HUES48 (cell line): ENCODE measurements around the gene CYSRT1.
A peak's percentile ranks its signal among the peaks of the same experiment; 100 is the strongest.
"Not testable (repeated sequence)": the region's sequence is repeated elsewhere in the genome, so short reads cannot be mapped to it uniquely, and the experiment has no call there.

ENCODE experiments used
- H3K27ac ChIP-seq: one replicate; pipeline ENCODE4 v1.7.0; 2013; ENCODE audit warnings: low read depth, low read length, inconsistent platforms
- H3K27me3 ChIP-seq: 2 replicates; pipeline ENCODE4 v1.6.1; 2013; ENCODE audit warnings: mild to moderate bottlenecking, low read length; ENCODE audit not compliant: control insufficient read depth, insufficient read depth
- H3K36me3 ChIP-seq: 2 replicates; pipeline ENCODE4 v1.6.1; 2013; ENCODE audit warnings: low read length; ENCODE audit not compliant: control insufficient read depth, insufficient read depth
- H3K4me1 ChIP-seq: 2 replicates; pipeline ENCODE4 v1.6.1; 2013; ENCODE audit warnings: mild to moderate bottlenecking, low read length; ENCODE audit not compliant: control insufficient read depth, insufficient read depth
- H3K4me3 ChIP-seq: 2 replicates; pipeline ENCODE4 v1.5.1; 2013; ENCODE audit warnings: mild to moderate bottlenecking, low read depth, low read length
- H3K9ac ChIP-seq: 2 replicates; pipeline ENCODE4 v1.6.1; 2013; ENCODE audit warnings: mild to moderate bottlenecking, low read depth, low read length, moderate library complexity
- H3K9me3 ChIP-seq: 2 replicates; pipeline ENCODE4 v1.6.1; 2013; ENCODE audit warnings: low read length; ENCODE audit not compliant: control insufficient read depth, insufficient read depth

The CYSRT1 gene

DNA sequence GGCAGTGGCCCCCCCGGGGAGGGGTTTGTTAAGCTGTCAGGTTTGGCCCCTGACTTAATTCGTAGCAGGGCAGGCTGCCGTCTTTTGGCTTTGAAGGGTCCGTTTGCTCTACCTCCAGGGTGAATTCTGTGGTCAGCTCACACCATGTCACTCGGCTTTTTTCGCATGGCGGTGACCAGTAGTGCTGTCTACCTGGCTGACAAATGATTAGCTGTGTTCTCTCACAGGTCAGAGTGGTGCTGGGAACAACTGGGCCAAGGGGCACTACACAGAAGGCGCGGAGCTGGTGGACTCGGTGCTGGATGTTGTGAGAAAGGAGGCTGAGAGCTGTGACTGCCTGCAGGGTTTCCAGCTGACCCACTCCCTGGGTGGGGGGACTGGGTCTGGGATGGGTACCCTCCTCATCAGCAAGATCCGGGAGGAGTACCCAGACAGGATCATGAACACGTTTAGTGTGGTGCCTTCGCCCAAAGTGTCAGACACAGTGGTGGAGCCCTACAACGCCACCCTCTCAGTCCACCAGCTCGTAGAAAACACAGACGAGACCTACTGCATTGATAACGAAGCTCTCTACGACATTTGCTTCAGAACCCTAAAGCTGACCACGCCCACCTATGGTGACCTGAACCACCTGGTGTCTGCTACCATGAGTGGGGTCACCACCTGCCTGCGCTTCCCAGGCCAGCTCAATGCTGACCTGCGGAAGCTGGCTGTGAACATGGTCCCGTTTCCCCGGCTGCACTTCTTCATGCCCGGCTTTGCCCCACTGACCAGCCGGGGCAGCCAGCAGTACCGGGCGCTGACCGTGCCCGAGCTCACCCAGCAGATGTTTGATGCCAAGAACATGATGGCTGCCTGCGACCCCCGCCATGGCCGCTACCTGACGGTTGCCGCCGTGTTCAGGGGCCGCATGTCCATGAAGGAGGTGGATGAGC lies 17.6 kb downstream of the CYSRT1 start:
- Histone ChIP-seq H3K9ac (peak overlapping the region; percentile 48; the same call in 1 of the 2 replicates), H3K4me1 (peaks cover 22% of the 10 kb centered on the region), H3K4me3 (peak overlapping the region; percentile 79), H3K9me3 (no peaks in the 10 kb centered on the region), H3K27ac (no peak overlapping the region), H3K27me3 (no peaks in the 10 kb centered on the region), H3K36me3 (peaks cover 22% of the 10 kb centered on the region)

DNA sequence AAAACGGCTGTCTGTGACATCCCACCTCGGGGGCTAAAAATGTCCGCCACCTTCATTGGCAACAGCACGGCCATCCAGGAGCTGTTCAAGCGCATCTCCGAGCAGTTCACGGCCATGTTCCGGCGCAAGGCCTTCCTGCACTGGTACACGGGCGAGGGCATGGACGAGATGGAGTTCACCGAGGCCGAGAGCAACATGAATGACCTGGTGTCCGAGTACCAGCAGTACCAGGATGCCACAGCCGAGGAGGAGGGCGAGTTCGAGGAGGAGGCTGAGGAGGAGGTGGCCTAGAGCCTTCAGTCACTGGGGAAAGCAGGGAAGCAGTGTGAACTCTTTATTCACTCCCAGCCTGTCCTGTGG lies 18.3 kb downstream of the CYSRT1 start:
- H3K9me3 ChIP-seq, H3K9ac ChIP-seq, H3K27me3 ChIP-seq, H3K4me3 ChIP-seq, H3K27ac ChIP-seq: not testable (repeated sequence)
- Histone ChIP-seq H3K36me3 (peaks cover 22% of the 10 kb centered on the region), H3K4me1 (peaks cover 22% of the 10 kb centered on the region)

DNA sequence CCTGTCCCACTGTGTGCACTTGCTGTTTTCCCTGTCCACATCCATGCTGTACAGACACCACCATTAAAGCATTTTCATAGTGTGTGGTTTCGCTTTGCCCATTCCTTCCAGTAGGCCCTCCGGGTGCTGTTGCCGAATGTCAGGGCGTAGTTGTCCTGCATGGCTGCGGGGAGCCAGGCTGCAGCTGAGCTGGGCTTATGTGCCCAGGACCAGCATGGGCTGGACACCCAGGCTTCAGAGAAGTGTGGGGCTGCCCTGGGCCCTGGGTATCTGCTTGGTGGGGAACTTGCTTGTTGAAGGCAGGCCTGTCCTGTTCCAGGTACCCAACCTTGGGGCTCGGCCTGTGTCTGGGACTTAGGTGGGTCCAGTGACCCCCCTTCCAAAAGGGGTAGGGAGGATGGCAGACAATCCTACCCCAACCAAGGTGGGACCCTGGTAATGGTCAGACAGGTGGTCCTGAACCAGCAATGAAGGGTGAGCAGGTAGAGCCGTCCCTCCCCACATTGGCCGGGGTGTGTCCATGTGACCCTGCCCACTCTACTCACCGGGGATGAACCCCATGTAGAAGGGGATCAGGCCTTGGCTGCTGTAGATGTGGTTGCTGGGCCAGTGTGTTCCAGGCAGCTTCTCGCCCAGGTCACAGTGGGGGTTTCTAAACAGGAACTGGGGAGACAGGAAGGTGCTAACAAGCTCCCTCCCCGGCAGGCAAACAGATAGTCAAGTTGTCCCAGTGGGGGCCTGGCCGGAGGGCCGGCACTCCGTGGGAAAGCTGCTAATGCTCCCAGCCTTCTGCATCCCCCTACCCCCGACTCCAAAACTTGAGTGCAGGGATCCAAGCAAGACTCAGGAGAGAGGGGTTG lies 18.9 kb downstream of the CYSRT1 start:
- no peak overlapping the region for H3K9ac ChIP-seq
- peaks cover 22% of the 10 kb centered on the region for H3K36me3 ChIP-seq
- no peak overlapping the region for H3K4me3 ChIP-seq
- no peaks in the 10 kb centered on the region for H3K9me3 ChIP-seq
- peak overlapping the region; percentile 67 for H3K27ac ChIP-seq
- H3K4me1 ChIP-seq, result peaks cover 22% of the 10 kb centered on the region
- H3K27me3 ChIP-seq, result no peaks in the 10 kb centered on the region; the same call in 1 of the 2 replicates

DNA sequence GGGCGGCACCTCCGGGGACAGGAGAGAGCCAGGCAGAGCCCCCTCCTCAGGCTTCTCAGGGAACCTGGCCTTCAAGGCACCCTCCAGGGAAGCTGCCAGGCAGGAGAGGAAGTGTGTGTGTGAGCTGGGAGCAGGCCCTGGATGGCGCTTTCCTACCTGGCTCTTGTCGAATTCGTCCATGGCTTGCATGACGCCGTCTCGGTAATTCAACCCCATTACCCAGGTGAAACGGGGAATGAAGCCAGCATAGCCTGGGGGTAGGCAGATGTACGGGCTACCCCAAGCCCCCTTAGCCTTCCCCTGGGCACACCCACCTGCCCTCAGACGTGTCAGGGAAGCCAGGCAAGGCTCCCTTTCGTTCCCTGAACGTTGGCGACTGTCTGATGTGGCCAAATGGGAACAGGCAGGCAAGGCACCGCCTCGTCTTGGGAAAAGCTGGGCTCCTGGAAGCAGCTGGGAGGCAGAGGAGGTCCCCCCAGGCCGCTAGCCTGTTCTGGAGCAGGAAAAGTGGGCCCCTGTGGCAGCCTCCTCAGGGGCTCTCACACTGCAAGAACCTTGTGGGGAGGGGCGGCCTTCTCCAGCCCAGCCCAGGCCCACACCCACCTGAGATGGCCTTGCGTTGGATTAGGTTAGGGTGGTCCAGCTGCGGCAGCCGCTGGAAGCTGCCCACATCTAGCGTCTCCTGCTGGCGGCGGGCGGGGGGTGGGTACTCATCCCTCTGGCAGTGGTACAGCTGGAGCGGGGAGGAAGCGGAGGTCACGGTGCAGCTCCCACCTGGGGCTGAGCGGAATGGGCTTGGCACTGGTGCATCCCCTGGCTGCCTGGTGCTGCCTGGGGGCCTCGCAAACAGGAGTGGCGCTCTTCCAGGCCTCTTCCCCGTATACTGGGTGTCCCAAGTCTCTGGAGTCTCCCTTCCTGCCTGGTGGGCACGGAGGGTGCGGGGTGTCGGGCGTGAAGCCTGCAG lies 19.8 kb downstream of the CYSRT1 start:
- Histone ChIP-seq H3K9me3 (no peaks in the 10 kb centered on the region), H3K27me3 (no peaks in the 10 kb centered on the region; the same call in 1 of the 2 replicates), H3K36me3 (peaks cover 22% of the 10 kb centered on the region), H3K4me3 (no peak overlapping the region), H3K4me1 (peaks cover 22% of the 10 kb centered on the region), H3K27ac (peak overlapping the region; percentile 67), H3K9ac (no peak overlapping the region)

DNA sequence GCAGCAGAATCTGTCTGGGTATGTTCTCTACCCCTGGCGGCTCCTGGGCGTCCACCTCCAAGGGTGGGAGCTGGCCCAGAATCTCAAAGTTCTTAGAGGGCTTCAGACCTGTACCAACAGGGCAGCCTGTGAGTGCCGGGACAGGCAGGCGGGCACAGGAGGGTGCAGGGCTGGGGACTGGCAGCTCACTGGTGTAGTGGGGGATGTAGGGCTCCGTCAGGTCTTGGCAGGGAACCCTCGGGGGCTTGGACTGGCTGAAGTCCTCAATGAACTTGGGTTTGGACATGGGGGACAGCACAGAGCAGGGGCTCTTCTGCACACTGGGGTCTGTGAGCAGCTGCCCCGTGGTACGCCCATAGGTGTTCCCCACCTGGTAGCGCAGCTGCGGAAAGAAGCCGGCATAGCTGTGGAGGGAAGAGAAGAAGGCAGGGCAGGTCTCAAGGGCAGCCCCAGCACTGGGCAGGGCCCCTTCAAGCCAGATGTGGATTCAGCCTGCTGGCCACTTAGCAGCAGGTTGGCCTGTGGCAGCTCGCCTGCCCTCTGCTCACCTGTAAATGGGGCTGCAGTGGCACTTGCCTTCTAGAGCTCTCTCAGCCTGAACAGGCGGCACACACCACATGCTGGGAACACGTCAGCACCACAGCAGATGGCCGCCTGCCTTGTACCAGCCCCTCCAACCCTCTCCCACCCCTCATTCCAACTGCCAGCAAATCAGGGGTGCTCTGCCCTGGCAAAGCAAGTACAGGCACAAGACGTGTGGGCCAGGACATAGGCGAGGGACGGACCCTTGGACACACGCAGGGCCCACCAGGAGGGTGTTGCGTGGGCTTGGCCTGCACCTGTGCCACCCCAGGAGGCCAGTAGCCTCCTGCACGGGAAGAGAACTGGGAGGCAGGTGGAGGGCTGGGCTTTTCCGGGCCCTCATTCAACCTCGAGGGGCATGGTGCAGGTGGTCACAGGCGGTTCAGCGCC lies 20.8 kb downstream of the CYSRT1 start:
- no peak overlapping the region for H3K4me3 ChIP-seq
- peaks cover 22% of the 10 kb centered on the region for H3K36me3 ChIP-seq
- no peak overlapping the region for H3K27ac ChIP-seq
- H3K27me3 ChIP-seq, result no peaks in the 10 kb centered on the region; the same call in 1 of the 2 replicates
- H3K9ac ChIP-seq, result no peak overlapping the region
- peaks cover 22% of the 10 kb centered on the region for H3K4me1 ChIP-seq
- H3K9me3 ChIP-seq, result no peaks in the 10 kb centered on the region

DNA sequence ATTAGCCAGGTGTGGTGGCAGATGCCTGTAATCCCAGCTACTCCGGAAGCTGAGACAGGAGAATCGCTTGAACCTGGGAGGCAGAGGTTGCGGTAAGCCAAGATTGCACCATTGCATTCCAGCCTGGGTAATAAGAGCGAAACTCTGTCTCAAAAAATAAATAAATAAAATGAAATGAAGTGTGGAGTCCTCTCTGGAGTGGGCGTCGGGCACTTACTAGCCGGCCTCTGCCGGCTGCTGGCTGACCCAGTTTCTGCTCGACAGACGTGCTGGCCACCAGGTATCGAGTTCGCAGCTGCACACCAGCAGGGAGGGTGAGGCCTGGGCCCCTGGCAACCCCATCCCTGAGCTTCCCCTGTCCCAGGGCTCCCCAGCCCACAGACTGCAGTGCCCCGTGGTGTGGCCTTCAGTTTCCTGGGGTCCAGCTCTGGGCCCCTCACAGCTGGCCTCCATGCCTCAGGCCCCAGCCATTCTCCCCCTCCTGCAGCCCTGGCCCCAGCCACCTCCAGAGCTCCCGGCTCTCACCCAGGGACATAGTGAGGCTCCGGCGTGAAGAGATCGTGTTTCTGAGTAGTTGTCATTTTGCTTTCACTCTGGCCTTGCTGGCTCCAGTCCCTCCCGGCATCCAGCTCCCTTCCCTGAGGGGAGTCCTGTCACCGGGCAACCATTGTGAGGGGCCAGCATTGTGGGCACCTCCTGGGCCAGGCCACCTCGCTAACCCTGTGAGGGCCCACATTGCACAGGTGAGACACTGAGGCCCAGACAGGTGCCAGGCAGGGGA lies 22.4 kb downstream of the CYSRT1 start:
- peaks cover 23% of the 10 kb centered on the region for H3K4me1 ChIP-seq
- H3K9ac ChIP-seq, result no peak overlapping the region

DNA sequence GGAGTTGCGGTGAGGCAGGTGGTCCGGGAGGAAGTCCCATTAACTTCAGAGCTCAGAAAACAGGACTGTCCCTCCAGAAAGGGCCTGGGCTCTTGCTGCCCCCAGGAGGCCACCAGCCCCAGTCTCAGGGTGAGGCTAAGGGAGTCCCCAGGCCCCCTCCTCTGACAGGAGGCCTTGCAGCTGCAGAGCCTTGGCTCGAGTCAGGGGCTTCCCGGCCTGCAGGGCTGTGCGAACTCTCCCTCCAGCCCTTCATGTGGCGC lies 22.9 kb downstream of the CYSRT1 start:
- no peak overlapping the region for H3K9ac ChIP-seq
- H3K4me1 ChIP-seq, result peaks cover 19% of the 10 kb centered on the region
- no peak overlapping the region for H3K4me3 ChIP-seq

More for the DNA sequence above, 22.4 kb downstream of the CYSRT1 start:
- no peak overlapping the region for H3K27ac ChIP-seq
- no peaks in the 10 kb centered on the region; the same call in 1 of the 2 replicates for H3K27me3 ChIP-seq
- H3K4me3 ChIP-seq, result no peak overlapping the region
- H3K36me3 ChIP-seq, result peaks cover 17% of the 10 kb centered on the region
- no peaks in the 10 kb centered on the region for H3K9me3 ChIP-seq

DNA sequence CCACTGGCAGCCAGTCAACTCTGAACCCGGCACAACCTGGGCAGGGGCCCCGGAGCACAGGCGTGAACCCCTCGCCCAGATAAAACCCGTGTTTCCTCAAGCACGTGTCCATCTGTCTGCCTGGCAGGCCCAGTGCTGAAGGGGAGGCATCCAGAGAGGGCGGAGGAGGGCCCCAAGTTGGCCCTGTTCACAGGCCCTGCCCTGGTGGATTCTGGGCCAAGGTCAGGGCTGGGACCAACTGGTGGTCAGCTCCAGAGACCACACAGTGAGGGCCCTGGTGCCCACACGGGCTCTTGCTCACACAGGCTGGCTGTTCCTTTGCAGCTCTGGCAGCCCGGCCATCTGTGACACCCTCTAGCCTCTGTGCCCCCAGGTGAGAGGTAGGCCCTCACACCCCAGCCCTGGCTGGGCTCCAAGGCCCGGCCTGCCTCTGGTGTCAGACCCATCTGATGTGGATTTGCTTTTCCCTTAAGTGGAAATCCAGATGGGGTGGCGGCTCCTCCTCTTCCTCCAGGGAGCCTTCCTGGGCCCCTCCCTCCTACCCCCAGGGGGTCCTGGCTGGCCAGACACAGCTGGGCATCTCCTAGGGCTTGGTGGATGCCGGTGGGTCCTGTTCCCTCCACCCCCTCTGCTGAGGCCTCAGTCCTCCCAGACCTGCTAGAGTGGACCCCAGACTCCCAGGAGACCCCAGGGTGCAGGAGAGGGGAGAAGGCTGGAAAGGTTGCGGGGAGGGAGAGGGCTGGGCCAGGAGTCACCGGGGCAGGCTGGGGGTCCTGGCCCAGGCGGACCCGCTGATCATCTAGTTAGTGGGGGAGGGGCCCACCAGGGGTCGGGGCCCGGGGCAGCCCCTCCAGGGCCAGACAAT lies 25.6 kb downstream of the CYSRT1 start:
- Histone ChIP-seq H3K4me1 (peaks cover 5% of the 10 kb centered on the region), H3K27ac (no peak overlapping the region), H3K9me3 (no peaks in the 10 kb centered on the region), H3K4me3 (no peak overlapping the region), H3K9ac (no peak overlapping the region), H3K27me3 (no peaks in the 10 kb centered on the region; the same call in none of the 2 replicates), H3K36me3 (no peaks in the 10 kb centered on the region)

More for the DNA sequence above, 22.9 kb downstream of the CYSRT1 start:
- Histone ChIP-seq H3K27me3 (no peaks in the 10 kb centered on the region; the same call in 1 of the 2 replicates), H3K9me3 (no peaks in the 10 kb centered on the region), H3K27ac (no peak overlapping the region), H3K36me3 (peaks cover 11% of the 10 kb centered on the region)

DNA sequence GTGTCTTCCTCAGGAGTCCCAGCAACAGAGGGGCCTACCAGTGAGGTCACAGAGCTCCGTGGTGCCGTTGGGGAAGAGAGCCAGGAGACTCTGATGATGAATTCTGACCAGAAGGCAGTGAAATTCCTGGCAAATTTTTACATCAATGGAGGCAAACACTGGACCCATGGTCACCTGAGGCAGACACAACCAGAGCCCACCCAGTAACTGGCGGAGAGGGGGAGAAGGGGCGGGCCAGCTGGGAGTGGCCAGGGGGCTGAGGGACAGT lies 26.2 kb downstream of the CYSRT1 start, which contains the start of gene STPG3:
STPG3 (plus strand) TSS at position 93 of the 268 bp plus-strand sequence; CDS start at position 94, 1 bp downstream.
- H3K27me3 ChIP-seq, result no peaks in the 10 kb centered on the region; the same call in none of the 2 replicates
- H3K36me3 ChIP-seq, result peaks cover 1% of the 10 kb centered on the region; the same call in 1 of the 2 replicates
- no peak within 1 kb of the TSS for H3K9ac ChIP-seq
- H3K27ac ChIP-seq, result no peak within 1 kb of the TSS
- no peak within 1 kb of the TSS for H3K4me3 ChIP-seq
- peaks cover 9% of the 10 kb centered on the region for H3K4me1 ChIP-seq
- no peaks in the 10 kb centered on the region for H3K9me3 ChIP-seq
